A549 (cell line): ENCODE measurements around the gene OVCH1. TPM values are rescaled to one million over a fixed set of nuclear protein-coding genes. Genes with fewer than 3 reads are reported as not detected.

ENCODE experiments used
- ATAC-seq, 2 experiments: fragments of 200-7000 bp in 1 of 2; fragments of >200 bp in 1 of 2; cut with Nextera tagmentation in 1 of 2; cut with Tn5 transposase in 1 of 2; 3 replicates each; pipeline versions ENCODE4 v1.8.0 to v1.9.1; 2018 to 2020; ENCODE audit warnings: mild to moderate bottlenecking in 1 of 2, moderate library complexity in 1 of 2
- CTCF ChIA-PET: fragments of 300-600 bp; sonication (Branson Sonifier 250); formaldehyde crosslinking; extraction: SDS; loops from one replicate; lab custom pipeline; 2021; ENCODE audit warnings: antibody characterized with exemption, inconsistent platforms; lab: Yijun Ruan, JAX
- POLR2A ChIA-PET: fragments of 350-600 bp; formaldehyde crosslinking; extraction: SDS; loops from one replicate; lab custom pipeline; 2021; ENCODE audit warnings: antibody characterized with exemption, inconsistent platforms; lab: Yijun Ruan, JAX
- DNase-seq, 2 experiments: peaks; one replicate each; pipeline versions ENCODE4 v3.0.0 to v3.0.0-alpha.2; 2011 to 2016; ENCODE audit warnings: low read depth in 1 of 2, low spot score in 1 of 2
- FAIRE-seq: peaks from 2 replicates; lab custom pipeline; 2011; peaks lifted over from hg19 to GRCh38; lab: Jason Lieb, UNC
- H3K27ac ChIP-seq, 2 experiments: fragments of >200 bp; sonication (Bioruptor Twin); formaldehyde crosslinking; 3 replicates each; pipeline ENCODE4 v1.5.1; 2016 to 2017
- H3K4me1 ChIP-seq: fragments of >200 bp; sonication (Bioruptor Twin); formaldehyde crosslinking; 3 replicates; pipeline ENCODE4 v1.6.1; 2016
- H3K4me2 ChIP-seq: fragments of >200 bp; sonication (Bioruptor Twin); formaldehyde crosslinking; 3 replicates; pipeline ENCODE4 v1.6.1; 2016
- H3K4me3 ChIP-seq: fragments of >200 bp; sonication (Bioruptor Twin); formaldehyde crosslinking; 3 replicates; pipeline ENCODE4 v1.5.1; 2016
- H3K9me3 ChIP-seq: fragments of >200 bp; sonication (Bioruptor Twin); formaldehyde crosslinking; 3 replicates; pipeline ENCODE4 v1.6.1; 2016
- BHLHE40 ChIP-seq: IDR thresholded peaks from 2 replicates; pipeline ENCODE4 v1.6.1; 2012; ENCODE audit warnings: low read depth, low read length, inconsistent platforms
- CTCF ChIP-seq: fragments of >200 bp; sonication (Bioruptor Twin); formaldehyde crosslinking; IDR thresholded peaks from 3 replicates; pipeline ENCODE4 v1.5.1; 2016
- EHF ChIP-seq: fragments of 250-450 bp; sonication (Bioruptor Pico); IDR thresholded peaks from 2 replicates; pipeline ENCODE4 v1.5.0; 2020; ENCODE audit warnings: mild to moderate bottlenecking
- FOXS1 ChIP-seq: fragments of 250-450 bp; sonication (Bioruptor Pico); IDR thresholded peaks from 2 replicates; pipeline ENCODE4 v1.5.0; 2020; ENCODE audit warnings: mild to moderate bottlenecking, moderate library complexity
- HMGXB4 ChIP-seq: fragments of 250-450 bp; sonication (Bioruptor Pico); IDR thresholded peaks from 2 replicates; pipeline ENCODE4 v1.5.0; 2021; ENCODE audit warnings: mild to moderate bottlenecking, moderate library complexity, borderline replicate concordance
- HOXA7 ChIP-seq: fragments of 250-450 bp; sonication (Bioruptor Pico); IDR thresholded peaks from 2 replicates; pipeline ENCODE4 v1.5.0; 2020; ENCODE audit warnings: mild to moderate bottlenecking, moderate library complexity
- JUN ChIP-seq, 2 experiments: fragments of >200 bp; sonication (Bioruptor Twin); formaldehyde crosslinking; IDR thresholded peaks; 2 replicates in 1 of 2; 3 replicates in 1 of 2; pipeline ENCODE4 v1.6.1; 2016 to 2017
- JUNB ChIP-seq: fragments of >200 bp; sonication (Bioruptor Twin); formaldehyde crosslinking; IDR thresholded peaks from 2 replicates; pipeline ENCODE4 v1.6.1; 2016
- MAFK ChIP-seq: fragments of 450-650 bp; IDR thresholded peaks from 2 replicates; pipeline ENCODE4 v1.6.1; 2014; ENCODE audit not compliant: partially characterized antibody
- NPAS2 ChIP-seq: fragments of 250-450 bp; sonication (Bioruptor Pico); IDR thresholded peaks from 2 replicates; pipeline ENCODE4 v1.8.0; 2022; ENCODE audit warnings: mild to moderate bottlenecking, moderate library complexity, borderline replicate concordance
- PHF8 ChIP-seq: fragments of 200-600 bp; sonication (generic); IDR thresholded peaks from 2 replicates; pipeline ENCODE4 v1.6.1; 2016; ENCODE audit warnings: low read depth, mild to moderate bottlenecking, antibody characterized with exemption, moderate library complexity, borderline replicate concordance
- RAD21 ChIP-seq, 2 experiments: fragments of >200 bp in 1 of 2; sonication (Bioruptor Twin) in 1 of 2; formaldehyde crosslinking in 1 of 2; IDR thresholded peaks in 1 of 2; conservative IDR thresholded peaks in 1 of 2; 2 replicates in 1 of 2; 3 replicates in 1 of 2; pipeline ENCODE4 v1.6.1; 2012 to 2018; ENCODE audit warnings: inconsistent platforms in 1 of 2
- REST ChIP-seq: fragments of 200-600 bp; sonication (generic); IDR thresholded peaks from 2 replicates; pipeline ENCODE4 v1.6.1; 2016; ENCODE audit warnings: antibody characterized with exemption, mild to moderate bottlenecking, moderate library complexity
- RNF2 ChIP-seq: fragments of 200-600 bp; sonication (generic); IDR thresholded peaks from 2 replicates; pipeline ENCODE4 v1.6.1; 2016; ENCODE audit warnings: low read depth, mild to moderate bottlenecking, antibody characterized with exemption, moderate library complexity, borderline replicate concordance
- SMC3 ChIP-seq: fragments of >200 bp; sonication (Bioruptor Twin); formaldehyde crosslinking; IDR thresholded peaks from 3 replicates; pipeline ENCODE4 v1.6.1; 2018; ENCODE audit warnings: inconsistent platforms
- USF2 ChIP-seq: fragments of 450-650 bp; IDR thresholded peaks from 2 replicates; pipeline ENCODE4 v1.6.1; 2014; ENCODE audit warnings: antibody characterized with exemption
- WGBS: methylation state at CpG from one replicate; pipeline ENCODE4 v1.1.6; 2017; ENCODE audit errors: missing lambda C conversion rate; 5-methylcytosine and 5-hydroxymethylcytosine counted together
- polyA minus RNA-seq: library from RNA; depleted of rRNA, polyadenylated mRNA; stranded (reverse); fragments of >200 nt; gene quantifications from 2 replicates; pipeline ENCODE4 v1.2.3, GENCODE V29; 2011; rRNA and poly(A)+ RNA removed
- polyA plus RNA-seq, 4 experiments: library from polyadenylated mRNA; depleted of rRNA in 3 of 4; stranded (reverse); fragments of >200 nt; fragmentation: RNase III in 1 of 4; extraction: RNeasy Plus Mini Kit Qiagen cat#74134 plus additional on column Dnase treatment in 1 of 4; gene quantifications; 2 replicates in 3 of 4; 3 replicates in 1 of 4; pipeline ENCODE4 v1.2.3, GENCODE V29; 2011 to 2017

OVCH1 gene
- polyA plus RNA-seq (2011; rRNA removed) (not detected in 2 replicates), polyA plus RNA-seq (2017; fragmentation: RNase III; extraction: RNeasy Plus Mini Kit Qiagen cat#74134 plus additional on column Dnase treatment) (not detected in 3 replicates), polyA minus RNA-seq (not detected in 2 replicates)
- not detected in 2 replicates for polyA plus RNA-seq (2012; cell fraction: cytosol; rRNA removed)
- polyA plus RNA-seq (2012; cell fraction: nucleus; rRNA removed), result not detected in 2 replicates

- FAIRE-seq, result no peak
- CTCF ChIA-PET, result interaction anchor here (1.4 kb wide), 1 partner anchor 9 kb away, joined by 3 read pairs; no protein-coding TSS in a partner anchor
Measured at GRCh38 chr12:29497588-29497987, at the start of gene OVCH1. OVCH1 (minus strand) TSS chr12:29497686; CDS start chr12:29497686, 0 bp downstream.

GRCh38 chr12:29547151-29547632, 49.7 kb upstream of the OVCH1 start:
- POLR2A ChIA-PET, result no interaction called here
- no peak for FAIRE-seq
- CTCF ChIA-PET, result no interaction called here
- no peaks in the 10 kb centered on the region for H3K4me1 ChIP-seq
- 46% methylated on average over 4 of the region's 4 CpGs for WGBS
- no peak for ATAC-seq
- H3K27ac ChIP-seq, result no peak overlapping the region
- H3K9me3 ChIP-seq, result no peaks in the 10 kb centered on the region; the same call in 2 of the 3 replicates
- H3K4me2 ChIP-seq, result no peak overlapping the region
- H3K4me3 ChIP-seq, result no peak overlapping the region
- no peak for DNase-seq
- no peak for TF ChIP-seq JUN (IDR thresholded peaks at IDR 0.05)
- no peak for TF ChIP-seq HOXA7 (CRISPR knock-in tag)
- TF ChIP-seq JUNB, result no peak
- no peak for TF ChIP-seq HMGXB4
- TF ChIP-seq NPAS2 (CRISPR knock-in tag), result no peak
- TF ChIP-seq PHF8, result no peak
- no peak for TF ChIP-seq SMC3
- no peak for TF ChIP-seq RNF2
- TF ChIP-seq BHLHE40, result no peak
- TF ChIP-seq MAFK, result no peak
- no peak for TF ChIP-seq RAD21 (conservative IDR thresholded peaks at IDR 0.05 in 1 of 2, IDR thresholded peaks at IDR 0.05 in 1 of 2)
- no peak for TF ChIP-seq CTCF
- TF ChIP-seq FOXS1 (CRISPR knock-in tag), result no peak

More at GRCh38 chr12:29497588-29497987, at the start of gene OVCH1:
- Histone ChIP-seq H3K4me2 (no peak within 1 kb of the TSS), H3K27ac (no peak within 1 kb of the TSS), H3K4me1 (no peaks in the 10 kb centered on the region), H3K4me3 (no peak within 1 kb of the TSS), H3K9me3 (no peaks in the 10 kb centered on the region)
- 18% methylated on average over 8 of the region's 18 CpGs for WGBS
- POLR2A ChIA-PET, result no interaction called here
- TF ChIP-seq BHLHE40 (no peak), HMGXB4 (no peak), REST (no peak), USF2 (no peak), EHF (CRISPR knock-in tag) (no peak)
- DNase-seq (no peak), ATAC-seq (no peak)
